HG02678 (cell line): ENCODE results near the gene ADM2.
"Not testable (repeated sequence)": the region's sequence is repeated elsewhere in the genome, so short reads cannot be mapped to it uniquely, and the experiment has no call there.

Experiments
- ATAC-seq: cut with Tn5 transposase; IDR thresholded peaks from one replicate; pipeline ENCODE4 v1.9.1; 2021; ENCODE audit warnings: mild to moderate bottlenecking, moderate library complexity; ENCODE audit not compliant: unreplicated experiment

The ADM2 gene

GRCh38 chr22:50481440-50482106 is at the start of gene ADM2:
ADM2 (plus strand) TSS chr22:50481543; CDS start chr22:50481848, 305 bp downstream.
- ATAC-seq: no peak

- no peak for ATAC-seq
Observed at GRCh38 chr22:50432131-50432876, 49.0 kb upstream of the ADM2 start.

- ATAC-seq: not testable (repeated sequence)
Observed at GRCh38 chr22:50432877-50433510, 48.3 kb upstream of the ADM2 start.

- no peak for ATAC-seq
Observed at GRCh38 chr22:50434849-50435248, 46.5 kb upstream of the ADM2 start.

- ATAC-seq: no peak
Observed at GRCh38 chr22:50435291-50436014, 45.9 kb upstream of the ADM2 start.

- ATAC-seq: no peak
Observed at GRCh38 chr22:50436015-50436830, 45.1 kb upstream of the ADM2 start.

- ATAC-seq: no peak
Observed at GRCh38 chr22:50436841-50437341, 44.5 kb upstream of the ADM2 start.

- no peak for ATAC-seq
Observed at GRCh38 chr22:50437511-50438304, 43.6 kb upstream of the ADM2 start.

- ATAC-seq: no peak
Observed at GRCh38 chr22:50438305-50439275, 42.8 kb upstream of the ADM2 start.

- ATAC-seq: no peak
Observed at GRCh38 chr22:50439314-50439870, 42.0 kb upstream of the ADM2 start.

- no peak for ATAC-seq
Observed at GRCh38 chr22:50439871-50440331, 41.4 kb upstream of the ADM2 start.

- no peak for ATAC-seq
Observed at GRCh38 chr22:50440544-50441249, 40.6 kb upstream of the ADM2 start.

GRCh38 chr22:50441428-50441993 is 39.8 kb upstream of the ADM2 start:
- no peak for ATAC-seq

GRCh38 chr22:50443197-50443596 is 38.1 kb upstream of the ADM2 start:
- no peak for ATAC-seq

- no peak for ATAC-seq
Observed at GRCh38 chr22:50443801-50444625, 37.3 kb upstream of the ADM2 start.

- no peak for ATAC-seq
Observed at GRCh38 chr22:50444663-50445062, 36.7 kb upstream of the ADM2 start.
